HCT116 (cell line): ENCODE data around the gene CLOCK.

Experiments used
- CTCF ChIP-seq, 3 experiments: fragments of 200-600 bp in 1 of 3; sonication (generic) in 1 of 3; IDR thresholded peaks in 2 of 3; conservative IDR thresholded peaks in 1 of 3; 2 replicates each; pipeline ENCODE4 v1.5.1; 2012 to 2017; ENCODE audit warnings: low read depth in 2 of 3, low read length in 2 of 3, antibody characterized with exemption in 1 of 3, borderline replicate concordance in 1 of 3, control low read depth in 1 of 3, mild to moderate bottlenecking in 1 of 3, mixed read lengths in 1 of 3, mixed run types in 1 of 3, moderate library complexity in 1 of 3; ENCODE audit not compliant: insufficient read depth in 1 of 3
- EZH2phosphoT487 ChIP-seq: fragments of 200-600 bp; IDR thresholded peaks from 2 replicates; pipeline ENCODE4 v1.6.1; 2018; ENCODE audit warnings: antibody characterized with exemption, borderline replicate concordance
- RAD21 ChIP-seq: IDR thresholded peaks from 2 replicates; pipeline ENCODE4 v1.6.1; 2012; ENCODE audit warnings: low read depth, mild to moderate bottlenecking
- YY1 ChIP-seq: IDR thresholded peaks from 2 replicates; pipeline ENCODE4 v1.6.1; 2011; ENCODE audit warnings: low read length, low read depth, moderate library complexity, mild to moderate bottlenecking; ENCODE audit not compliant: insufficient replicate concordance; ENCODE audit errors: extremely low read depth

GRCh38 chr4:55446578-55446922, 100.2 kb downstream of the CLOCK start:
- TF ChIP-seq CTCF (IDR thresholded peaks at IDR 0.05 in 2 of 3, conservative IDR thresholded peaks at IDR 0.05 in 1 of 3; ENCODE audit: borderline replicate concordance in 1 of 3, insufficient read depth in 1 of 3, low read depth in 2 of 3, low read length in 2 of 3) (no peak), RAD21 (no peak), EZH2phosphoT487 (no peak), YY1 (no peak)
